Articular chondrocyte of knee joint (primary cell): ENCODE data around the gene CCDC8. TPM values are rescaled to one million over a fixed set of nuclear protein-coding genes. Genes with fewer than 3 reads are reported as not detected.

ENCODE experiments used
- total RNA-seq: library from RNA; depleted of rRNA; stranded (reverse); fragments of >200 nt; gene quantifications from 2 replicates; pipeline ENCODE4 v1.2.3, GENCODE V29; 2012

CCDC8 gene
- 16.8 and 21.6 TPM in 2 replicates for total RNA-seq

DNA sequence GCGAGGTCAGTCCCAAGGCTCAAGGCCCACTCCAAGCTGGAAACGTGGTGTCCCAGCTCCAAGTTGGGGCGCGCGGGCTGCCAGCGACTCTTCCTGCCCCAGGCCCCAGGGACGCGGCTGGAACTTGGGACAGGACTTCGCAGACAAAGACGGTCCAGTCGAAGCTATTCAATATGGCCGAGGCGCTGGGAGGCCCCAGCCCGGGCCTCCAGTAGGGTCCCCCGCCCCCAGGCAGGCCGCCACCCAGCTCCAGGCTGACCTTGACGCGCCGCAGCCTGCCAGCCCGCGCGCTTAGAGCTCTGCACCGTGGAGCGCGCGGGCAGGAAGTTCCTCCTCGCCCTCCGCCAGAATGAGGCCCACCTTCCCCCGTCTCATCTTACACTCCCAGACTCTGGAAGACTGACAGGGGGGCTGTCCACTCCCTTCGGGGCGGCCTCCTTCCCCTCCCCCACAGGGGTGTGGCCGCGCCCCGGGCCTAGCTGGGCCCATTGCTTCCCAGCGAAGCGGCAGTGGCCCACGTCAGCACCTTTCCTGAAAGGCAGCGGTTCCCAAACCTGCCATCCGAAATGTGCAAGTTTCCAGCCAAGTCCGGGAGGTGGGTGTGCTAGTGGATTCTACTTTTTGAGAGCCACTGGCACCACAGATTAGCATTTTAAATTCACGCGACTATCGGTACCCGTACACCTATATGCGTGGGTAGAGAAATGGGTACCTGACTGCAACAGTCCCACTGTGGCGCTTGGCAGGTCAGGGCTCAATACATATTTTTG is at the start of gene CCDC8:
Gene CCDC8 (minus strand): TSS at position 303 of the 770 bp plus-strand sequence. CDS start 754 bp downstream, outside the sequence.

GRCh38 chr19:46428239-46429135 is 15.1 kb upstream of the CCDC8 start, which contains the start of gene PNMA8C:
Gene PNMA8C, minus strand, starts transcription at chr19:46428936. Its CDS starts 577 bp downstream, at chr19:46428359.

Other genes with a start within 250 kb of the CCDC8 start
- not detected in 2 replicates for gene IGFL1, start 183.8 kb downstream of the CCDC8 start, total RNA-seq
- gene HIF3A, start 116.5 kb downstream of the CCDC8 start, total RNA-seq: 0.11 and 0.39 TPM in 2 replicates
- gene PPP5C, start 66.5 kb downstream of the CCDC8 start, total RNA-seq: 35.1 and 44.7 TPM in 2 replicates
- 0.11 and 0.13 TPM in 2 replicates for gene PNMA8C, start 15.4 kb upstream of the CCDC8 start, total RNA-seq
- gene PNMA8A, start 58.0 kb upstream of the CCDC8 start, total RNA-seq: 2.6 and 8.1 TPM in 2 replicates
- gene PNMA8B, start 82.3 kb upstream of the CCDC8 start, total RNA-seq: 1.7 and 1.8 TPM in 2 replicates
- gene CALM3, start 187.8 kb upstream of the CCDC8 start, total RNA-seq: 227 and 258 TPM in 2 replicates
- gene PTGIR, start 211.5 kb upstream of the CCDC8 start, total RNA-seq: 3.0 and 4.4 TPM in 2 replicates
- gene GNG8, start 222.6 kb upstream of the CCDC8 start, total RNA-seq: not detected in 2 replicates
- gene DACT3, start 247.6 kb upstream of the CCDC8 start, total RNA-seq: 2.6 and 2.7 TPM in 2 replicates